Measurements from ENCODE around the gene MAB21L3.

DNA sequence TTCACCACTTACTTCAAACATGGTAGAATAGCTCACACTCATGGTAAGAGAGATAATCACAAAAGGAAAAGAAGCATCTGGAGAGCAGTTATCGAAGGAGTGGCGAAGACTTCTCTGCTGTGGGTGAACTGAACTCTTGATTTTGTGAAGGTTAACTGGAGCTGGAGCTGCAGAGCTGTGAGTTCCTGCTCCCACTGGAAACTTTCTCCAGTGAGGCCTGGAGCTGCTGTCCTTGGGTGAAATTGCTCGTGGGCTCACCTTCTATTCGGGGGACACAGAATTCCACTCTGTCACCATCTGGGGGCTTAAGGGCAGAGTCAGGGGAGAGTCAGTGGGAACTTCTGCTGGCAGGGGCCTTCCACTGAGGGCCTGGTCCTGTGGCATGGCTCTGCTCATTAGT lies 45.9 kb downstream of the MAB21L3 start:
- no peak for TF ChIP-seq POLR2A (IDR thresholded peaks at IDR 0.05)
- TF ChIP-seq, protein P1, sequence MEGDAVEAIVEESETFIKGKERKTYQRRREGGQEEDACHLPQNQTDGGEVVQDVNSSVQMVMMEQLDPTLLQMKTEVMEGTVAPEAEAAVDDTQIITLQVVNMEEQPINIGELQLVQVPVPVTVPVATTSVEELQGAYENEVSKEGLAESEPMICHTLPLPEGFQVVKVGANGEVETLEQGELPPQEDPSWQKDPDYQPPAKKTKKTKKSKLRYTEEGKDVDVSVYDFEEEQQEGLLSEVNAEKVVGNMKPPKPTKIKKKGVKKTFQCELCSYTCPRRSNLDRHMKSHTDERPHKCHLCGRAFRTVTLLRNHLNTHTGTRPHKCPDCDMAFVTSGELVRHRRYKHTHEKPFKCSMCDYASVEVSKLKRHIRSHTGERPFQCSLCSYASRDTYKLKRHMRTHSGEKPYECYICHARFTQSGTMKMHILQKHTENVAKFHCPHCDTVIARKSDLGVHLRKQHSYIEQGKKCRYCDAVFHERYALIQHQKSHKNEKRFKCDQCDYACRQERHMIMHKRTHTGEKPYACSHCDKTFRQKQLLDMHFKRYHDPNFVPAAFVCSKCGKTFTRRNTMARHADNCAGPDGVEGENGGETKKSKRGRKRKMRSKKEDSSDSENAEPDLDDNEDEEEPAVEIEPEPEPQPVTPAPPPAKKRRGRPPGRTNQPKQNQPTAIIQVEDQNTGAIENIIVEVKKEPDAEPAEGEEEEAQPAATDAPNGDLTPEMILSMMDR (IDR thresholded peaks at IDR 0.05), result no peak
